H1 (cell line): ENCODE data around the gene ZFPL1.
A peak's percentile ranks its signal among the peaks of the same experiment; 100 is the strongest.

Experiments
- CHD2 ChIP-seq: IDR thresholded peaks from 2 replicates; pipeline ENCODE4 v1.6.1; 2012; ENCODE audit warnings: low read length, improper control_type of control experiment
- GTF2F1 ChIP-seq: IDR thresholded peaks from 2 replicates; pipeline ENCODE4 v1.6.1; 2012; ENCODE audit warnings: low read depth, low read length, improper control_type of control experiment, borderline replicate concordance
- NANOG ChIP-seq: IDR thresholded peaks from 2 replicates; pipeline ENCODE4 v1.6.1; 2011; ENCODE audit warnings: low read length, low read depth, mild to moderate bottlenecking, inconsistent platforms; ENCODE audit not compliant: insufficient read depth, poor library complexity, severe bottlenecking
- POLR2A ChIP-seq, 2 experiments: IDR thresholded peaks; 1 replicate in 1 of 2; 2 replicates in 1 of 2; pipeline ENCODE4 v1.6.1; 2011; ENCODE audit warnings: low read depth in 2 of 2, low read length in 2 of 2, mild to moderate bottlenecking in 2 of 2; ENCODE audit errors: control extremely low read depth in 1 of 2
- RAD21 ChIP-seq, 2 experiments: IDR thresholded peaks in 1 of 2; conservative IDR thresholded peaks in 1 of 2; 2 replicates each; pipeline ENCODE4 v1.6.1; 2011; ENCODE audit warnings: low read depth in 2 of 2, low read length in 2 of 2, improper control_type of control experiment in 1 of 2, inconsistent platforms in 1 of 2, mild to moderate bottlenecking in 1 of 2, moderate library complexity in 1 of 2
- TF ChIP-seq, protein P1 (sequence below), 3 experiments: IDR thresholded peaks; 1 replicate in 2 of 3; 2 replicates in 1 of 3; pipeline versions ENCODE4 v1.5.1 to v1.6.1; 2011; ENCODE audit warnings: low read length in 3 of 3, mild to moderate bottlenecking in 3 of 3, inconsistent platforms in 2 of 3, low read depth in 1 of 3, moderate library complexity in 1 of 3; ENCODE audit not compliant: insufficient read depth in 1 of 3; ENCODE audit errors: control extremely low read depth in 1 of 3

- TF ChIP-seq, protein P1, sequence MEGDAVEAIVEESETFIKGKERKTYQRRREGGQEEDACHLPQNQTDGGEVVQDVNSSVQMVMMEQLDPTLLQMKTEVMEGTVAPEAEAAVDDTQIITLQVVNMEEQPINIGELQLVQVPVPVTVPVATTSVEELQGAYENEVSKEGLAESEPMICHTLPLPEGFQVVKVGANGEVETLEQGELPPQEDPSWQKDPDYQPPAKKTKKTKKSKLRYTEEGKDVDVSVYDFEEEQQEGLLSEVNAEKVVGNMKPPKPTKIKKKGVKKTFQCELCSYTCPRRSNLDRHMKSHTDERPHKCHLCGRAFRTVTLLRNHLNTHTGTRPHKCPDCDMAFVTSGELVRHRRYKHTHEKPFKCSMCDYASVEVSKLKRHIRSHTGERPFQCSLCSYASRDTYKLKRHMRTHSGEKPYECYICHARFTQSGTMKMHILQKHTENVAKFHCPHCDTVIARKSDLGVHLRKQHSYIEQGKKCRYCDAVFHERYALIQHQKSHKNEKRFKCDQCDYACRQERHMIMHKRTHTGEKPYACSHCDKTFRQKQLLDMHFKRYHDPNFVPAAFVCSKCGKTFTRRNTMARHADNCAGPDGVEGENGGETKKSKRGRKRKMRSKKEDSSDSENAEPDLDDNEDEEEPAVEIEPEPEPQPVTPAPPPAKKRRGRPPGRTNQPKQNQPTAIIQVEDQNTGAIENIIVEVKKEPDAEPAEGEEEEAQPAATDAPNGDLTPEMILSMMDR (IDR thresholded peaks at IDR 0.05; ENCODE audit: control extremely low read depth in 1 of 3, insufficient read depth in 1 of 3, low read depth in 1 of 3, low read length in 3 of 3): peak in 2 of 3 experiments; percentile 67 to 72; a peak in 3 of 4 replicates
- peak; percentile 21 for TF ChIP-seq NANOG
- no peak for TF ChIP-seq CHD2
- TF ChIP-seq GTF2F1: no peak
- peak in 1 of 2 experiments; percentile 18; a peak in 1 of 4 replicates for TF ChIP-seq RAD21 (IDR thresholded peaks at IDR 0.05 in 1 of 2, conservative IDR thresholded peaks at IDR 0.05 in 1 of 2; ENCODE audit: low read depth in 2 of 2, low read length in 2 of 2)
- TF ChIP-seq POLR2A (IDR thresholded peaks at IDR 0.05; ENCODE audit: control extremely low read depth in 1 of 2, low read depth in 2 of 2, low read length in 2 of 2): peak in 1 of 2 experiments; percentile 67; a peak in 1 of 3 replicates
Measured at GRCh38 chr11:65112546-65113360, 28.7 kb downstream of the ZFPL1 start.
